Pons (tissue), 1 donor: ENCODE results near the gene DLX2.
"Not testable (repeated sequence)": the region's sequence is repeated elsewhere in the genome, so short reads cannot be mapped to it uniquely, and the experiment has no call there.

Experiments used
- DNase-seq: peaks from one replicate; pipeline ENCODE4 v3.0.0-alpha.2; 2016; ENCODE audit warnings: low spot score

The DLX2 gene

DNA sequence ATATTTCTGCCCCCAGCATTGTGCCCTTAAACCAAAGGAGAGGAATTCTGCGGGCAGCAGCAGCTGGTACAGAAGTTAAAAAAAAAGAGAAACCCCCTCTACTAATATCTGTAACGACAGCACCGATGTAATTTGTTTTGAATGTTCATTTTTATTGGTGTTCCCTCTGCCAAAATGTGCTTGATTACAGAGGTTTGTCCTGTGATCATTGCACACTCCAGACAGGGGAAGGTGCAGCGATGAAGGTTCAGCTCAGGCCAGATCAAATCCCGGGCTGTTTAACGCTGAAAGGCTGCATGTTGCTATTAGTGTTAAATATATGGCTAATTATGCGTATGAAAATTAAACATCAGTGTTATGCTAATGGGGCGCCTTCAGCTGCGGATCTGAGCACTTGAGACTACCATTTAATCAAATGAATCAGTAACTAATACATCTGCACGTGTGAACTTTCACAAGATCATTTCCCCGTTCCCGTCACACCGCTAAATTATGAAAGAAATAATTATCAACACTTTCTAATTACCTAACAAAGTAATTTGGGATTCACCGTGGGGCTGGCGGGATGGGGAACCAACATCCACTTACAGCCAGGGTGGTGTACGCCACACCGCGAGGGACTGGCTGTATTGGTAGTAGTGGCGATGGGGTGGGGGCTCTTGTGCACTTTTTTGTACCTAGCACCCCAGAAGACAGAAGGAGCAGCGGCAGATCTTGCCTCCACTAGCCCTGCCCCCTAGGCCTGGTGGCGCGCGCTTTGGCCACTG lies 18.9 kb downstream of the DLX2 start:
- no peak for DNase-seq

DNA sequence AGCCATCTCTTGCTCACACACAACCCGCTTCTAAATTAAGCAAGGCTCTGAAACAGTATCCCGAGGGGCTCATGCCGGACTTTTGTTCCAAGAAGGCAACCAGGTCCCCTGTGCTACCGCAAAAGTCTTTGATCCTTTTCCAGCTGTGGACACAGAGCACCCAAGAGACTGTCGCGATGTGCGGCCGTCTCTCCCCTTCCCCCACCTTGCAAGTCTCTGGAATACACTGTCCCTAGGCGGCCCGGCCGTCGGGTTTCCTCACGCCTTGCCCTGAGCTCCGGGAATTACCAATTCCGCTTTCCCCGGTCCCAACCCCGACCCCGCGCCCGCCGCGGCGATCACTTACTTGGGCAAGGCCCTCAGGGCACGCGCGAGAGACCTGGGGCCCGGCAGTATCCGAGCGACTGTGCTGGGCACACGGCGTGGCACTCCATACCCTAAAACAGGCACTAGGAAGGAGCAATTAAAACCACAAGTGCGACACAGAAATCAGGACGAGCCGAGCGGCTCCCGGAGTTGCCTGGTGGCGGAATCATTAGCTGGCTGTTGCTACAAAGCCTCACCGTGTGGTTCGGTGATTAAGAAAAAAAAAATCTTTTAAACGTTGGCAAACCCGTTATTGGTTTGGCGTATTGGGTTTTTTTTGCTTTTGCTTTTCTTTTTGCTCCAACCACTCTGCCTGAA lies 19.6 kb downstream of the DLX2 start:
- no peak for DNase-seq

DNA sequence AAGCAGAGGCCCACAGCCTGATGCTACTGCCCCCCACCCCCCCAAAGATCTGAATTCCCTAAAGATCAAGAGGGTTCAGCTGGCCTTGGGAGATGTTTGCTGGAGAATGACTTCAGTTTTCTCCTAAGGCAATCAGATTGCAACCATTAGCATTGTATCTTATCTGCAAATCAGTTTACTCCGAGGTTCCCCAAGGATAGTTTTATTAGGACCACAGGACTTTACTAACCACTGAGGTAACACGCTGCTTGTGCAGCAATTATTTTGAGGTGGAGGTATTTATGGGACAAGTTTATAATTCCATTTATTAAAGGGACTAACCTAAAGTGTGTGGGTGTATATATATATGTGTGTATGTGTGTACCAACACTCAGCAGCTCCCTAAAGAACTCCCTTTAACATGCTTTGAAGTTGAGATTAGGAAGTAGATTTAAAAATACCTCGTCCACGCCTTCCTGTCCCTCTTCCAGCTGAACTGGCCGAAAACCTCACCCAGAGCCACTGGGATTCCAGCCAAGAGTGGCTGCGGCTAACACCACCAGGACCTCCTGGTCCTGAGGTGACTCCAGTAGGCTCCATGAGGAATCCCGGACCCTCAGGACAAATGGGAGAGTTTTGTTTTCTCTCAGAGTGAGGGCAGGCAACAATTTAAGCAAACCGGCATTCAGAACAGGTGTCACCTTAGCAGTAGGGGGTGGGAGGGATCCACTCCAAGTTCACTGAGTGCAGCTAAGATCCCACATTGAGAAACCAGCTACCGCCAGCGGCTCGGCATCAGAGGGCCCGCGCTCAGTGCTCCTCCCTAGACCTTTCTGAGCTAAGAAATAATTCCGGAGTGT lies 20.4 kb downstream of the DLX2 start:
- no peak for DNase-seq

DNA sequence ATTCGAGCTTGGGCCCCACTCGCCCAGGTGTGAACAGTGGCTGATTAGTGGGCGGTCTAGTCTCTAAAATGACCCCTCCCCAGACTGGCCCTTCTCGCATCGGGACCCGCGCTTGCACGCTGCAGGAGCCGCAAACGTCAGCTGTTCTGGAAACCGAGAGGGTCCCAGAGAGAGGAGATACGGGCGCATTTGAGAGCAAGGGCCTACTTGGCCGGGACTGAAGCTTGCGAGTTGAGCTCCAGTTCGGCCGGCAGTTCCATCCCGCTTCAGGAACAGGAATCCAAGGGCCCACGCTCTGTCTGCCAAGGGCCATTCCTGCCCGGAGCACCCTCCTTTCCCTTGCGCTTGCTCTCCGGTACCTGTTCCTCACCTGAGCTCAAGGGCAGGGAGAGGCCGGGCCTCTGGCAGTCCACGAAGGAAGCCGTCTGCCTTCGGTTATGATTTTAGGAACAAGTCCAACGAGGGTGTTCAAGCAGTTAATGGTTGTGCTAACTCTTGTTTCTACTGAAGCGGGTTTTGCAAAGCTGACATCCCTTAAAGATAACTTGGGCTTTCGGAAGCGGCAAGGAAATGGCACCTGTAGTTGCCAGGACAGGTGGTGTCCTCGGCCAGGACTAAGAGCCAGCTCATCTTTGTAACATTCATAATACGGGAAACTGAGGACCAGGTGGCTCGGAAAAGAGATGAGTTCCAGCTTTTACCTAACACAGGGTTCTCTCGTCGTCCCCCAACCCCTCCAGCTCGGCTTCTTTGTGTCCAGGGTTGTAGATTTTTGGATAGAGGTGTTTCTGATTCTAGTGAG lies 21.3 kb downstream of the DLX2 start:
- DNase-seq, result no peak

DNA sequence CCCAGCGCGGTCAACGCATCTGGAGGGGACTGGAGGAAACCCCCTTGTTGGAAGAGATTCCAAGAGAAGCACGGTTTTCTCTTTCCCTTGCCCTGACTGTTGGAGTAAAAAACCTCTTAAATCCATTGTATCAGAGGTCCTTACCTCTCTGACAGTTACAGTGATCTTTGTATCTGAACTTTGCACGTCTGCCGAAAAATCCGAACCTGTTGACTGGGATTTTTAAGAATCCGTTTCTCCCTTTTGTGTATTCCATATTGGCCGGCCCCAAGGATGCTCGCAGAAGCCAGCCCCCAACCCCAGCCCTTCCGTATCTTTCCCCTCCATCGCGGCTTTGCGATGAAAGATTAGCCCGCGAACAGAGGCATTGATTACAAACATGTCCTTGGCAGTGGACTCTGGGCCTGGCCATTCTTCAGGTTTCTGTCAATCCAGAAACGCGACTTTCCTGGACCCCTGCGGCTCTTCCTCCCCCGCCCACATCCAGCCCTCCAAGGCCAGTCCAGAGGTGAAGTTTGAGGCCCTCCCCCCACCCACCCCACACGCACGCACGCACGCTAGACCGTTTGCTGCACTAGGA lies 22.0 kb downstream of the DLX2 start:
- DNase-seq, result no peak

DNA sequence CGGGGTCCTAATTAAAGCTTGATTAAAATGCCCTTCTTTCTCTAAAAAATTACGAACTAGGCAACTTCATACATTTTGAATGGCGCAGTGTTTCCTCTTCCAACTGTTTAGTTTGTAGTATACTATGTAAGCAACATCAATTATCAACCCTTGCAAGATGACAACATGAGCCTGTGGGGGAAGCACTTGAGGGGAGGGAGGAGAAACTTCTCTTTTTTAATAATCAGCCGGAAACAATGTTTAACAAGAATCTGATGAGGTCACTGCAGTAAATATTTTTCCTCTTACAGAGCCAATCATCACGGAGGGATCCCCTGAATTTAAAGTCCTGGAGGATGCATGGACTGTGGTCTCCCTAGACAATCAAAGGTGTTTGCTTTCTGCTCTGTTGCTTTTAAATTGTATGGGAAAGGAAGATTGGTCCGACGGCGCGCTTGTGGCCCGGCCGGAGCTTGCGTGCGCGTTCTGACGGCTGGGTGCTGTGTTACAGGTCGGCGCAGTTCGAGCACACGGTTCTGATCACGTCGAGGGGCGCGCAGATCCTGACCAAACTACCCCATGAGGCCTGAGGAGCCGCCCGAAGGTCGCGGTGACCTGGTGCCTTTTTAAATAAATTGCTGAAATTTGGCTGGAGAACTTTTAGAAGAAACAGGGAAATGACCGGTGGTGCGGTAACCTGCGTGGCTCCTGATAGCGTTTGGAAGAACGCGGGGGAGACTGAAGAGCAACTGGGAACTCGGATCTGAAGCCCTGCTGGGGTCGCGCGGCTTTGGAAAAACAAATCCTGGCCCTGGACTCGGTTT lies 22.7 kb downstream of the DLX2 start:
- no peak for DNase-seq

DNA sequence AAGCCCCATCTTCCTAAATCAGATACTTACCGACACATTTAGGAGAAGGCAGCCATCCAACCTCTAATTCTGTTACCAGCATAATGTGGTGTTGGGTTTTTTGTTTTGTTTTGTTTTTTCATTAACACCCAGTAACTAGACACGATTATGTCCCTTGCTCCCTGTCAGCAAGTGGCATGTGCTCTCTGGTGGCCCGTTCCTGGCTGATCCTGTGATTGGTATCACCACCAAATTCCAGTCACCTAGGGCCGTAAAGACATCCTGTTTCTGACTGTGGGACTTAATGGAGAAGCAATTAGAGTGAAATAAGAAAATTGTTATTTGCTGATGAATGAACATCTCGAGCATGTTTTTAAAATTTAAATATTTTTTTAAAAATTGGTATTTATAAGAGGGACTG lies 23.3 kb downstream of the DLX2 start:
- no peak for DNase-seq

DNA sequence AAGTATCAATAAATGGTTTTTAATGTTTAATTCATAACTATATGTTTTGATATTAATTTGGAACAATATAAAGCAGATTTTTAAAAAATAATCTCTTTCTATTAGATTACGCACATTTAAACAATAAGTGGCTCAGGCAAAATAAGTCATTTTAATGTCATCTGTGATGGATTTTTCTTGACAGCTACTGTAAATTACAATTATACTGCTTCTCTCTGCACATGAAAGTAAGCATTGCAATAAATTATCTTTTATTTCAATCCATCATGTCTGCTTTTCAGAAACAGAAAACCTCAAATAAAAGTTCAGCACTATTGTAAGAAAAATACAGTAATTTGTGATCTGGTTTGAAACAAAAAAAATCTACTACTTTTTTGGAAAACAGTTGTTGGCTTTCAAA lies 28.4 kb downstream of the DLX2 start:
- DNase-seq, result no peak

DNA sequence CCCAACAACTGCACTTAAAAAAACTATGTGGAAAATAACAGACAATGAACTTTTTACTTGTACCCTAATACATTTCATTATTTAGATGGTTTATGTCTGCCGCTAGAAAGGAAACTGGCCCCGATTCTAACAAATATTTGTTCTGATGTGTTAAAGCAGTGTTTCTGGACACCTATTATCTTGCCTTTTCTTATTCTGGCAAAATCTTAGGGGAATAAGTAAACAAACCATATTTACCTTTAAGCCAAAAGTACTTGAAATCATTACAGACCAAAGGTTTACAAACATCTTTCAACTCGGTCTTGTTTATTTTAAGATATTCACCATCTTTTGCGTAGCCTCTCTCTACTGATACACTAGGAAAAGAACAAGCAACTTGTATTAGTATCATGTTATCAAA lies 29.2 kb downstream of the DLX2 start:
- DNase-seq, result no peak

DNA sequence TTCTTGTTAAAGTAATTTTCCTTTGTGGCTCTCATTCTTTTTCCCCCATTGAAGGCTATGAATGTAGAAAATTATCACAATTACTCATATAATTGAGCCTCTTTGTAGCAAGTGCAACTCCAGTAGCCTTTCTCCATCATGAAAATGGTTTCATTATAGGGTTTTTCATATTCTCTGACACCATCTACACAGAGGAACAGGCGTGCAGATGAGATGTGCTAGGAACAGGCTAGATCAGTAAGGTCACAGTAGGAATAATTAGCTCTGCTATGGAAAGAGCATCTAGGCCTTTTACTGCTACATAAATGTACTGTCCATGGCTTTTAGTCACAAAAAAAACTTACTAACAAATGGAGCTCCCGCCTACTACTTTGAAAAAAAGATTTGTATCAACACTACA lies 30.0 kb downstream of the DLX2 start:
- no peak for DNase-seq

DNA sequence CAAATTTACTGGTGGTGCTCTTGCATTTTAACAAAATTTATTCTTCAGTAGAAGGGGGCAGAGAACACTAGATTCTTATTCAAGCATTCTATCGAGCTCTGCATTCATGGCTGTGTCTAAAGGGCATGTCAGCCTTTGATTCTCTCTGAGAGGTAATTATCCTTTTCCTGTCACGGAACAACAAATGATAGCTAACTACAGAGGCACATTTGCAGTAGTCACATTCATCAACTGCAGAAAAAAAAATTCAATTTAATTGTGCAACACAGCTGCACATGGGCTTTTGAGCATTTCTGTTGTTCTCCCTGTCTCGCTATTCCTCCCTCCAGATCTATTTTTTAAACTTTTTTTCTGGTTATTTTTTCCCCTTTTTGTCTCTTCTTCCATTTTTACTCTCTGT lies 30.4 kb downstream of the DLX2 start:
- DNase-seq, result no peak

DNA sequence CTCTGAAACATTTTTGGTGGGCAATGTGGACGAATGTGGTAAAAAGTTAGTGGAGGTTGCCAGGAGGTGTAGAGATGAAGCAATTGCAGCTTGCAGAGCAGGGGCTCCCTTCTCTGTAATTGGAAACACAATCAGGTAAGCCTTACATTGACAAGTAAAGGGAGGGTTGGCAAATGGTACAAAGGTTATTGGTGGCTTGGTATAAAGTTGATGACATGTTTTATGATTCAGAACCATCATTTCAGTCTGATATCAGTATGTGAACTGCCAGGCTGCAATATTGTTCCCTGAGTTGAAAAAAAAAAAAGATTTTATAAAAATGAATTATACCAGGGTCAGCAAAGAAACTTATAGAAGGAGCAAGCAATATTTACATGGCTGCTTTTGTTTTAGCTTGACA lies 31.8 kb downstream of the DLX2 start:
- no peak for DNase-seq

DNA sequence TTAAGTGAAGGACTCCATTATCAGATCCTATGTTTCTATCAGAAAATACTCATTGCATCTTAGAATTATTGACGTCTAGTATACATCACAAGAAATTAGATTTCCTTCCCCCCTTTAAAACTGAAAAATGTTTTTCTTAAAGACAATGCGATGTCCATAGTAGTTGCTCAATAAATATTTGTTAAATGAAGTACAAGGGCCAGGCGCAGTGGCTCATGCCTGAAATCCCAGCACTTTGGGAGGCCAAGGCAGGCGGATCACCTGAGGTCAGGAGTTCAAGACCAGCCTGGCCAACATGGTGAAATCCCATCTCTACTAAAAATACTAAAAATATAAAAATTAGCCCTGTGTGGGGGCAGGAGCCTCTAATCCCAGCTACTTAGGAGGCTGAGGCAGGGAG lies 34.8 kb downstream of the DLX2 start:
- not testable (repeated sequence) for DNase-seq

DNA sequence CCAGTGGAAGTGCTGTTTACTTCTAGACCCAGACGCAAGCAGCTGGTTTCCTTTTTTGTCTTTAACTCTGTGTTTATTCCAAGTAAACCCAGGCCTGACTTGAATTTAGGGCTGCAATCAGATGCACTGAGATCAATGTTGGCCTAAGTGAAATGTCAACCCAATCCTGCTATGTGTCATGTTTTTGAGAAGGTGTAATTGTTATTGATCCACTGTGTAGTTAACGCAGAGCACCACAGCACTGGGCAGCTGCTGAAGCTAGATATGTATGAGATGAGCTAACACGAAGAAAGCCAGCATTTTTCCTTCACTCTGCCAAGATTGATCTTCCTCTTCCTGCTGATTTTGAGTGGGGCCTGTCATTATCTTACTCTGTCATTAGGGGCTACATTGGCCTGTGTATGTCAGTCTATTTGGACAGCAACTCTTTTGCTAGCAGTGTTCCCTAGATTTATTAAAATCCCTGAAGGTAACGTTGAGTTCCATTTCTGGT lies 36.3 kb downstream of the DLX2 start:
- DNase-seq, result no peak

DNA sequence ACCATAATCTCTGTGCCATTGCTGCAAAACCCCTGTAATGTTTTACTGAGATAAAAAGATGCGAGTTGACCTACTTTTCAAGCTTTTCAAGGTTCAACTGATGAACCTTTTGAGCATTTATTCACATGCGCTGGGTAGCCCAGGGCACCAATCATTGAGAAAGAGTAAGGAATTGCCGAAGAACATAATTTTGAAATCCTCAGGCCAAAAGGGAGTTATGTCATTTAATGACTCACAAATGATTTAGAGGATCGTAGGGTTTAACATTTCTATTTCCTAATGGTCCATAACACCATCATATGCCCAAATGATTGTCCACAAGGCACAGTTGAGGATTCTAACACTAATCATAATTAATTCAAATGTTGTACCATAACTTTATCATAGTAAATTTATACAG lies 37.6 kb downstream of the DLX2 start:
- no peak for DNase-seq

DNA sequence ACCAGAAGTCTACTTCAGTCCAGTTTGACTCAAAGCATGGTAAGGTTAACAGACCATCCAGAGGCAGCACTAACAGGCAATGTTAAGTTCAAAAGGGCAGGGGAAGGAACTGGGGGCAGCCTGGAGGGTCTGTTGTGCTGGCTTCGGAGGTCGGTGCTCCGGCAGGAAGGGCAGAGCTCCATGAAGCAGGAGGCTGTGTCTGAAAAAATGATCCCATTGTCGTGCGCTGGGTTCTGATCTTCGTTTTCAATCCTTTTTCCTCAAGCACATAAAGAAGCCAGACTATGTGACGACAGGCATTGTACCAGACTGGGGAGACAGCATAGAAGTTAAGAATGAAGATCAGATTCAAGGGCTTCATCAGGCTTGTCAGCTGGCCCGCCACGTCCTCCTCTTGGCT lies 39.3 kb downstream of the DLX2 start:
- DNase-seq, result no peak

DNA sequence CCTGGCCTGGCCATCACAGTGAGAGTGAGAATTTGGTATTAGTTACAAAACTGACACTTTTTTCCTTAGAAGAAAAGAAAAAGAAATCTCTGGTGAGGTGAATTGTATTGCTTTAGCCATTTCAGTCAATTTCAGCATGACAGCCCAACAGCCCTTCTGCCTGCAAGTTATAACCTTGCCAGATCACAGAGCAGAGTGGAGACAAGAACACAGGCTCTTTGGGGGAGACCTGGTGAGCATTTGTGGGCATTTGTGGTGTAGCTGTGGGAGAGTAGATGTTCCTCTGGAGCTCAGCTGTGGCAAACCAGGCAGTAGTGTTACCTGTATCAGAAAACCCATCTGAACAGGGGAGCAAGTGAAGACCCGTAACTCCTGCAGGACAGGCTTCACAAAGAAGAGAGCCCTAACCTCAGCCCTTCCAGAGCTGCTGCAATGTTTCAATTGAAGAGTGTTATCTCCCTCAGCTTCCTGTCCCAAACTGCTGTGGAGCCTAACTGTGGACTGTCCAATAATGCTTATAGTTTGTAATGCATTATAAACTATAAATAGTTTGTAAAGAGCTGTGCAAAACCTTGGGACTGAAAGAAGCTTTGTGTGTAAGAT lies 40.2 kb downstream of the DLX2 start:
- DNase-seq, result no peak

DNA sequence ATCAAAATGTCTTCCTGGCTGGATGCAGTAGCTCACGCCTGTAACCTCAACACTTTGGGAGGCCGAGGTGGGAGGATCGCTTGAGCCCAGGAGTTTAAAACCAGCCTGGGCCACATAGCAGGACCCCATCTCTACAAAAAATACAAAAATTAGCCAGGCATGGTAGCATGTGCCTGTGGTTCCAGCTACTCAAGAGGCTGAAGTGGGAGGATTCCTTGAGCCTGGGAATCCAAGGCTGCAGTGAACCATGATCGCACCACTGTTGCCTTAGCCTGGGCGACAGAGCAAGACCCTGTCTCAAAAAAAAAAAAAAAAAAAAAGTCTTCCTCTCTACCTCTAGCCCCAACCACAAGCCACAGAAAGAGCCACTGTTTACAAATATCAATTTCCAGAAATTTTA lies 42.6 kb downstream of the DLX2 start:
- DNase-seq, result not testable (repeated sequence)

DNA sequence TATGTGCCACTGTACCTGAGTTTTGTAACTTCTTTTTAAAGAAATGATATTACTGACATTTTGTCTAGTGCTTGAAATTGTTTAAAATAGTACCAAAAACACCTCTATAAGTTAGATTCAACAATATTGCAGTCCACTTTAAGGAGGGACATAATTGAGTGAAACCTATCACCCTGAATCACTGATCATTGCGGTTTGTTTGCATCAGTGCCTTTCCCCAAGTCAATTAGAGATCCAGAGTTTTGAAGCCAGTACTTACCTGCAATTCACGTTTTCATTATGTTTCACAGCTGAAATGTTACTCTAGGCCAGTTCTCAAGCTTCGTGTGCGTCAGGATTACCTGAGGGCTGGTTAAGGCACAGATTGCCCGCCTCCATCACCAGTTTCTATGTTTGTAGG lies 44.0 kb downstream of the DLX2 start:
- DNase-seq, result no peak

DNA sequence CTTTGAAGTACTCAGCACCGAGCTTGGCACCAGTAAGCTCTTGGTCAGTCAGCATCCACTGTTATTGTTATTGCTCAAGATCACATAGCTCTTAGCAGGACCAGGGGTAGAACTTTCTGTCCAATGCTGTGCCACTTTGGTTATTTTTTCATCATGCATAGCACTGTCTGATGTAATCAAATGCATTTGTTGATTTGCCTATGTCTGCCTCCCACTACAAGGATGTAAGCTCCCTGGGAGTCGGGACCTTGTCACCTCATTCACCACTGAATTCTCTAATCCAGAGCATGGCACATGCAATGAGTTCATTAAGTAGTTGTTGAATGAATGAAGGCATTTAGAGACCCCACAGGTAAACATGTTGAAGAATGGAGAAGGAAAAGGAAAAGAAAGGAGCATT lies 46.4 kb downstream of the DLX2 start:
- no peak for DNase-seq
